ENCODE results near the gene VAC14.
"Not testable (repeated sequence)": the region's sequence is repeated elsewhere in the genome, so short reads cannot be mapped to it uniquely, and the experiment has no call there.

VAC14 gene

DNA sequence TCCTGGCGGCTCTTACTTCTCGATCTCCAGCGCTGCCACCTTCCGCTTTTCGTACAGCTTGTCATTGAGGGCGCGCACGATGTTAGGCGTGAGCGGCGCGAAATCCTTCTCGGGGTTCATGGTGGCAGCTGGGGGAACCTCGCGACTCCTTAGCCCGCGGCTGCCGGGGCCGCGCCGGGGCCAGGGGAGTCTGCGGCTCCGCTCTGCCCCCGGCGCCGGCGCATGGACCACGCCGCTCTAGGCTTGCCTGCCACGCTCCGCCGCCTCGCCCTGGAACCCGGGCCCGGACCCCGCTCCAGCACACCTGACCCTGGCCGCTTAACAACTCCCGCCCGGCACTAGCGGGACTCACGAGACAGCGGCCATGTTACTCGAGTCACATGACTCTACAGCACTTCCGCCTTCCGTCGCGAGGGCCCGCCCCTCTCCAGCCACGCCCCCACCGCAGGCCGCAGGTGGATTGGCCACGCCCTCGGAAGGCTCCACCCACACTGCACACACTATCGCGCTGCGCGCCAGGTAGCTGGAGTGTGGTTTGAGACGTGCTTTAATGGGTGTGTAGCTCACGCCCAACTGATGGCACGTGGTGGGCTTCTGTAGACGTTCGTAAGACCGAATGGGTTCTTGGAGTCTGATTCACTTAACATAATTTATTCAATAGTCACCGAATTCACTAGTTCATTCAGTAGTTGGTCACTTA lies at the start of gene VAC14 (continued):
- TF ChIP-seq, protein P1, sequence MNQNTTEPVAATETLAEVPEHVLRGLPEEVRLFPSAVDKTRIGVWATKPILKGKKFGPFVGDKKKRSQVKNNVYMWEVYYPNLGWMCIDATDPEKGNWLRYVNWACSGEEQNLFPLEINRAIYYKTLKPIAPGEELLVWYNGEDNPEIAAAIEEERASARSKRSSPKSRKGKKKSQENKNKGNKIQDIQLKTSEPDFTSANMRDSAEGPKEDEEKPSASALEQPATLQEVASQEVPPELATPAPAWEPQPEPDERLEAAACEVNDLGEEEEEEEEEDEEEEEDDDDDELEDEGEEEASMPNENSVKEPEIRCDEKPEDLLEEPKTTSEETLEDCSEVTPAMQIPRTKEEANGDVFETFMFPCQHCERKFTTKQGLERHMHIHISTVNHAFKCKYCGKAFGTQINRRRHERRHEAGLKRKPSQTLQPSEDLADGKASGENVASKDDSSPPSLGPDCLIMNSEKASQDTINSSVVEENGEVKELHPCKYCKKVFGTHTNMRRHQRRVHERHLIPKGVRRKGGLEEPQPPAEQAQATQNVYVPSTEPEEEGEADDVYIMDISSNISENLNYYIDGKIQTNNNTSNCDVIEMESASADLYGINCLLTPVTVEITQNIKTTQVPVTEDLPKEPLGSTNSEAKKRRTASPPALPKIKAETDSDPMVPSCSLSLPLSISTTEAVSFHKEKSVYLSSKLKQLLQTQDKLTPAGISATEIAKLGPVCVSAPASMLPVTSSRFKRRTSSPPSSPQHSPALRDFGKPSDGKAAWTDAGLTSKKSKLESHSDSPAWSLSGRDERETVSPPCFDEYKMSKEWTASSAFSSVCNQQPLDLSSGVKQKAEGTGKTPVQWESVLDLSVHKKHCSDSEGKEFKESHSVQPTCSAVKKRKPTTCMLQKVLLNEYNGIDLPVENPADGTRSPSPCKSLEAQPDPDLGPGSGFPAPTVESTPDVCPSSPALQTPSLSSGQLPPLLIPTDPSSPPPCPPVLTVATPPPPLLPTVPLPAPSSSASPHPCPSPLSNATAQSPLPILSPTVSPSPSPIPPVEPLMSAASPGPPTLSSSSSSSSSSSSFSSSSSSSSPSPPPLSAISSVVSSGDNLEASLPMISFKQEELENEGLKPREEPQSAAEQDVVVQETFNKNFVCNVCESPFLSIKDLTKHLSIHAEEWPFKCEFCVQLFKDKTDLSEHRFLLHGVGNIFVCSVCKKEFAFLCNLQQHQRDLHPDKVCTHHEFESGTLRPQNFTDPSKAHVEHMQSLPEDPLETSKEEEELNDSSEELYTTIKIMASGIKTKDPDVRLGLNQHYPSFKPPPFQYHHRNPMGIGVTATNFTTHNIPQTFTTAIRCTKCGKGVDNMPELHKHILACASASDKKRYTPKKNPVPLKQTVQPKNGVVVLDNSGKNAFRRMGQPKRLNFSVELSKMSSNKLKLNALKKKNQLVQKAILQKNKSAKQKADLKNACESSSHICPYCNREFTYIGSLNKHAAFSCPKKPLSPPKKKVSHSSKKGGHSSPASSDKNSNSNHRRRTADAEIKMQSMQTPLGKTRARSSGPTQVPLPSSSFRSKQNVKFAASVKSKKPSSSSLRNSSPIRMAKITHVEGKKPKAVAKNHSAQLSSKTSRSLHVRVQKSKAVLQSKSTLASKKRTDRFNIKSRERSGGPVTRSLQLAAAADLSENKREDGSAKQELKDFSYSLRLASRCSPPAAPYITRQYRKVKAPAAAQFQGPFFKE (tag by site-specific recombination; IDR thresholded peaks at IDR 0.05; ENCODE audit: borderline replicate concordance) = no peak
- TF ChIP-seq SCRT2 (tag by site-specific recombination; IDR thresholded peaks at IDR 0.05) = peak; percentile 97
- TF ChIP-seq KLF10 (tag by site-specific recombination; IDR thresholded peaks at IDR 0.05) = peak; percentile 83
- TF ChIP-seq ZNF366 (tag by site-specific recombination; conservative IDR thresholded peaks at IDR 0.05) = no peak
- no peak for TF ChIP-seq TCF7L2 (IDR thresholded peaks at IDR 0.05; ENCODE audit: borderline replicate concordance, low read depth, low read length)
- TF ChIP-seq BCL11A (tag by site-specific recombination; IDR thresholded peaks at IDR 0.05; ENCODE audit: low read depth) = no peak
- TF ChIP-seq ZNF561 (tag by site-specific recombination; IDR thresholded peaks at IDR 0.05; ENCODE audit: borderline replicate concordance) = no peak; the same call in 1 of the 2 replicates
- TF ChIP-seq ZNF670 (tag by site-specific recombination; IDR thresholded peaks at IDR 0.05; ENCODE audit: low read depth) = no peak
- TF ChIP-seq ZNF324 (tag by site-specific recombination; IDR thresholded peaks at IDR 0.05) = peak; percentile 30; the same call in 1 of the 2 replicates
- TF ChIP-seq, protein P2, sequence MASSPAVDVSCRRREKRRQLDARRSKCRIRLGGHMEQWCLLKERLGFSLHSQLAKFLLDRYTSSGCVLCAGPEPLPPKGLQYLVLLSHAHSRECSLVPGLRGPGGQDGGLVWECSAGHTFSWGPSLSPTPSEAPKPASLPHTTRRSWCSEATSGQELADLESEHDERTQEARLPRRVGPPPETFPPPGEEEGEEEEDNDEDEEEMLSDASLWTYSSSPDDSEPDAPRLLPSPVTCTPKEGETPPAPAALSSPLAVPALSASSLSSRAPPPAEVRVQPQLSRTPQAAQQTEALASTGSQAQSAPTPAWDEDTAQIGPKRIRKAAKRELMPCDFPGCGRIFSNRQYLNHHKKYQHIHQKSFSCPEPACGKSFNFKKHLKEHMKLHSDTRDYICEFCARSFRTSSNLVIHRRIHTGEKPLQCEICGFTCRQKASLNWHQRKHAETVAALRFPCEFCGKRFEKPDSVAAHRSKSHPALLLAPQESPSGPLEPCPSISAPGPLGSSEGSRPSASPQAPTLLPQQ (tag by site-specific recombination; IDR thresholded peaks at IDR 0.05) = peak; percentile 65; the same call in 1 of the 2 replicates
- TF ChIP-seq ZNF629 (tag by site-specific recombination; IDR thresholded peaks at IDR 0.05) = 0 out of 2 replicates have a peak, but pooled peaks have one; percentile 38
- TF ChIP-seq EGR2 (tag by site-specific recombination; IDR thresholded peaks at IDR 0.05; ENCODE audit: low read depth) = peak; percentile 54
- TF ChIP-seq, protein P3, sequence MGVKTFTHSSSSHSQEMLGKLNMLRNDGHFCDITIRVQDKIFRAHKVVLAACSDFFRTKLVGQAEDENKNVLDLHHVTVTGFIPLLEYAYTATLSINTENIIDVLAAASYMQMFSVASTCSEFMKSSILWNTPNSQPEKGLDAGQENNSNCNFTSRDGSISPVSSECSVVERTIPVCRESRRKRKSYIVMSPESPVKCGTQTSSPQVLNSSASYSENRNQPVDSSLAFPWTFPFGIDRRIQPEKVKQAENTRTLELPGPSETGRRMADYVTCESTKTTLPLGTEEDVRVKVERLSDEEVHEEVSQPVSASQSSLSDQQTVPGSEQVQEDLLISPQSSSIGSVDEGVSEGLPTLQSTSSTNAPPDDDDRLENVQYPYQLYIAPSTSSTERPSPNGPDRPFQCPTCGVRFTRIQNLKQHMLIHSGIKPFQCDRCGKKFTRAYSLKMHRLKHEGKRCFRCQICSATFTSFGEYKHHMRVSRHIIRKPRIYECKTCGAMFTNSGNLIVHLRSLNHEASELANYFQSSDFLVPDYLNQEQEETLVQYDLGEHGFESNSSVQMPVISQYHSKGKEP (tag by site-specific recombination; IDR thresholded peaks at IDR 0.05) = no peak
- TF ChIP-seq, protein P4, sequence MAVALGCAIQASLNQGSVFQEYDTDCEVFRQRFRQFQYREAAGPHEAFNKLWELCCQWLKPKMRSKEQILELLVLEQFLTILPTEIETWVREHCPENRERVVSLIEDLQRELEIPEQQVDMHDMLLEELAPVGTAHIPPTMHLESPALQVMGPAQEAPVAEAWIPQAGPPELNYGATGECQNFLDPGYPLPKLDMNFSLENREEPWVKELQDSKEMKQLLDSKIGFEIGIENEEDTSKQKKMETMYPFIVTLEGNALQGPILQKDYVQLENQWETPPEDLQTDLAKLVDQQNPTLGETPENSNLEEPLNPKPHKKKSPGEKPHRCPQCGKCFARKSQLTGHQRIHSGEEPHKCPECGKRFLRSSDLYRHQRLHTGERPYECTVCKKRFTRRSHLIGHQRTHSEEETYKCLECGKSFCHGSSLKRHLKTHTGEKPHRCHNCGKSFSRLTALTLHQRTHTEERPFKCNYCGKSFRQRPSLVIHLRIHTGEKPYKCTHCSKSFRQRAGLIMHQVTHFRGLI (tag by site-specific recombination; IDR thresholded peaks at IDR 0.05) = peak; percentile 95
- TF ChIP-seq, protein P5, sequence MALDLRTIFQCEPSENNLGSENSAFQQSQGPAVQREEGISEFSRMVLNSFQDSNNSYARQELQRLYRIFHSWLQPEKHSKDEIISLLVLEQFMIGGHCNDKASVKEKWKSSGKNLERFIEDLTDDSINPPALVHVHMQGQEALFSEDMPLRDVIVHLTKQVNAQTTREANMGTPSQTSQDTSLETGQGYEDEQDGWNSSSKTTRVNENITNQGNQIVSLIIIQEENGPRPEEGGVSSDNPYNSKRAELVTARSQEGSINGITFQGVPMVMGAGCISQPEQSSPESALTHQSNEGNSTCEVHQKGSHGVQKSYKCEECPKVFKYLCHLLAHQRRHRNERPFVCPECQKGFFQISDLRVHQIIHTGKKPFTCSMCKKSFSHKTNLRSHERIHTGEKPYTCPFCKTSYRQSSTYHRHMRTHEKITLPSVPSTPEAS (tag by site-specific recombination; IDR thresholded peaks at IDR 0.05) = peak; percentile 51; the same call in 1 of the 2 replicates
- TF ChIP-seq ZNF658 (tag by site-specific recombination; IDR thresholded peaks at IDR 0.05) = no peak

DNA sequence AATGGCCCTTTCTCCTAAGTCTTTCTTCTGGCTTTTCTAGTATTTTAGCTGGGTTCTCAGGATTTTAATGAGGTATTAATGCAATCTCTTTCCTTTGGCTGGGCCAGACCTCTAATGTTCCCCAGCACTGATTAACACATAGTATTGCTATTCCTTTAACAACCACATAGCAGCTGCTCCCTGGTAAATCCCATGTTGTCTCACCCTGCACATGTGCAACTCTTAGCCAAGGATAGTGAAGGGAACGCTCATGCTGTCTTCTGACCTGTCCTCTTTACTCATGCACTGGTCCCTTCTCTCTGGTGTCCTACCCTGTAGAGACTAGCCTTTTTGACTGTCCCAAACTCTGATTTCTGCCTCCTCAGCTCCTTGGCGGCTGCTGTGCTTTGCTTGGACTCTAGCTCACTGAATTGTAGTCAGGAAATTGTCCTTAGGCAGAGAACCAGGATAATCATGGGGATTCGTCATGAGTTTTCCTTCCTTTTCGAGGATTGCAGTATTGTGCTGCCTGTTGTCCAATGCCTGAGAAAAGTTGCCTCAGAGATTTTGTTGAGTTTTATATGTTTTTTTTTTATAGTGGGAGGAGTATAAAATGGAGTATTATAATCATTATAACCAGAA lies 22.6 kb upstream of the VAC14 start:
- H3K4me3 ChIP-seq (ENCODE audit: low read depth, low read length); H3K27ac ChIP-seq (ENCODE audit: extremely low read depth, low read depth, low read length); CTCF ChIA-PET; H3K36me3 ChIP-seq (ENCODE audit: control insufficient read depth in 2 of 2, insufficient read depth in 1 of 2, low read length in 2 of 2); H3K4me1 ChIP-seq (ENCODE audit: control insufficient read depth, insufficient read depth, low read length); POLR2A ChIA-PET; H3K9me3 ChIP-seq (ENCODE audit: control insufficient read depth, insufficient read depth, low read depth, low read length): not testable (repeated sequence)

DNA sequence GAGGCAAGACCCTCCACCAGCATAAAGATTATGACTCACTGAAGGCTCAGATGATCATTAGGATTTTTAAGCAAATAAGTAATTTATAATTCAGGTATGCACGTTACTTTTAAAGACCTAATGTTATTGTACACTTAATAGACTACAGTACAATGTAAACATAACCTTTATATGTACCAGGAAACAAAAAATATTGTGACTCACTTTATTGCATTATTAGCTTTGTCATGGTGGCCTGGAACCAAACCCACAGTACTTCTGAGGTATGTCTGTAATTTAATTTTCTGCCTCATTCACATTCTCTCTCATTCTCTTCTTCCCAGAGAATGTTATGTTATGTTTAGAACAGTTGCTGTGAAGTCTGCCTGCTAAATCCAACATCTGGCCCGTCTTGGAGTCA lies 21.8 kb upstream of the VAC14 start:
- H3K36me3 ChIP-seq (ENCODE audit: control insufficient read depth in 2 of 2, insufficient read depth in 1 of 2, low read length in 2 of 2); H3K4me3 ChIP-seq (ENCODE audit: low read depth, low read length); POLR2A ChIA-PET; CTCF ChIA-PET; H3K27ac ChIP-seq (ENCODE audit: extremely low read depth, low read depth, low read length); H3K4me1 ChIP-seq (ENCODE audit: control insufficient read depth, insufficient read depth, low read length); H3K9me3 ChIP-seq (ENCODE audit: control insufficient read depth, insufficient read depth, low read depth, low read length): not testable (repeated sequence)

DNA sequence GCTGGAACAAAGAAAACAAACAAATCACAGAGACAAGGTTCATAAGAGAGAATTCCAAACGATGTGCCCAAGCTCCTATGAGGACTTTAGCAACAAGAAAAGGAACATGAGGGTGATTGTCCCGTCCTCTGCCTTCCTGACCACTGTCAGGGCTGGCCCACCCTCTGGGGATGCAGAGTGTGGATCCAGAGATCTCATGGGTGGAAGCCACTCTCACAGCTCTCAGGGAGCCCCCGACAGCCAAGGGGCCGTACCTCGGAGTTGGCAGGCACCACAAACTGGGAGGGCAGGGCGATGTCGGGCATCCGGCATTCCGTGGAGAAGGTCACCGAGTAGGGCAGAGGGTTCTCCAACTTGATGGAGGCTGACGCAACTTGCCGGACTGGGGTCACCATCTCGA lies 17.1 kb upstream of the VAC14 start:
- POLR2A ChIA-PET; H3K4me3 ChIP-seq (ENCODE audit: low read depth, low read length); H3K9me3 ChIP-seq (ENCODE audit: control insufficient read depth, insufficient read depth, low read depth, low read length); H3K4me1 ChIP-seq (ENCODE audit: control insufficient read depth, insufficient read depth, low read length); H3K27ac ChIP-seq (ENCODE audit: extremely low read depth, low read depth, low read length); CTCF ChIA-PET; H3K36me3 ChIP-seq (ENCODE audit: control insufficient read depth in 2 of 2, insufficient read depth in 1 of 2, low read length in 2 of 2): not testable (repeated sequence)

Data from HEK293 (cell line).